HL-60/S4 treated with retinoic acid at 250 ng/mL for 4 days and 3 days (cell line): ENCODE measurements around the gene CARTPT.

Experiments used
- in situ Hi-C: fragments of 300-500 bp; cut with MboI; formaldehyde crosslinking; loops from 2 replicates; pipeline ENCODE4 v1.7.0; 2022; ENCODE audit warnings: low sequenced_read_pairs

The CARTPT gene

DNA sequence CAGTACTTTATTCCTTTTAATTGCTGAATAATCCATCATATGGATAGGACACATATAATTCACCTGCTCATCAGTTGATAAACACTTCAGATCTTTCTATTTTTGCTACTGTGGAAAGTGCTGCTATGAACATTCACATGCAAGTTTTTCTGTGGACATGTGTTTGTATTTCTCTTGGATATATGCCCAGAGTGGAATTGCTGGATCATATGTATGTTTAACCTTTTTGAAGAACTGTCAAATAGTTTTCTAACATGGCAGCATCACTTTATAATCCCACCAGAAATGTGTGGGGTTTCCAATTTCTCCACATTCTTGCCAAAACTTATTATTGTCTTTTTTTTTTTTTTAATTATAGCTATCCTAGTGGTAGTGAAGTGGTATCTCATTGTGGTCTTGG is 15.1 kb downstream of the CARTPT start:
- in situ Hi-C loops = loop anchor here (25.0 kb wide), 1 partner anchor 97 kb away; no protein-coding TSS in a partner anchor

DNA sequence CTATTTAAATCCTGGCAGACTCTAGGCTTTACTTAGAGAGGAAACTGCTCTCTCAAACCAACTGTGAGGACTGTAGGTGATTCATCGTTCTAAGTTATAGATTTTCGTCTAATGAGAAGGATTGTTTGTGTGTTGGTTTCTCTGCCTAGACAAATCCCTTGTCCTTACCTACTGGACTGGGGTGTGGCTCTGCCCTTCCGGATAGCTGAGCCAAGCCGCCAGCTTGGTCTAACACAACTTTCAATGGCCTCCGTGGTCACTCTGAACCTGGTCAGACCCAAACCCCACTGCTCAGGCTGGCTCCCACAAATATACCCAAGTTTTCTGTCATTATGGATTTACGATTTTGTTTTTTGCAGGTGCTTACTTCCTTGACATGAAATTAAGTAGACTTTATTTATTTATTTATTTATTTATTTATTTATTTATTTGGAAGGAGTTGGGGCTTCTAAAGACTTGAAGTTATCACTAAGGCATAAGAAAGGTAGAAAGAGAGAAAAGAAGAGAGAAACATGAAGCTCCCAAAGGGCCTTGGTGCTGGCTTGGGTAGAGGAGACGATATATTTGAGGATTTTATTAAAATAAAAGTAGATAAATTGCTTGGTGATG is 19.0 kb downstream of the CARTPT start:
- in situ Hi-C loops = loop anchor here (25.0 kb wide), 1 partner anchor 101 kb away; no protein-coding TSS in a partner anchor

GRCh38 chr5:71738662-71739361 is 19.7 kb downstream of the CARTPT start:
- in situ Hi-C loops = loop anchor here (25.0 kb wide), 1 partner anchor 102 kb away; no protein-coding TSS in a partner anchor

- in situ Hi-C loops = loop anchor here (25.0 kb wide), 1 partner anchor 103 kb away; no protein-coding TSS in a partner anchor
Observed at GRCh38 chr5:71740015-71740753, 21.1 kb downstream of the CARTPT start.

GRCh38 chr5:71743155-71743554 is 24.1 kb downstream of the CARTPT start:
- in situ Hi-C loops = loop anchor here (25.0 kb wide), 1 partner anchor 106 kb away; no protein-coding TSS in a partner anchor

DNA sequence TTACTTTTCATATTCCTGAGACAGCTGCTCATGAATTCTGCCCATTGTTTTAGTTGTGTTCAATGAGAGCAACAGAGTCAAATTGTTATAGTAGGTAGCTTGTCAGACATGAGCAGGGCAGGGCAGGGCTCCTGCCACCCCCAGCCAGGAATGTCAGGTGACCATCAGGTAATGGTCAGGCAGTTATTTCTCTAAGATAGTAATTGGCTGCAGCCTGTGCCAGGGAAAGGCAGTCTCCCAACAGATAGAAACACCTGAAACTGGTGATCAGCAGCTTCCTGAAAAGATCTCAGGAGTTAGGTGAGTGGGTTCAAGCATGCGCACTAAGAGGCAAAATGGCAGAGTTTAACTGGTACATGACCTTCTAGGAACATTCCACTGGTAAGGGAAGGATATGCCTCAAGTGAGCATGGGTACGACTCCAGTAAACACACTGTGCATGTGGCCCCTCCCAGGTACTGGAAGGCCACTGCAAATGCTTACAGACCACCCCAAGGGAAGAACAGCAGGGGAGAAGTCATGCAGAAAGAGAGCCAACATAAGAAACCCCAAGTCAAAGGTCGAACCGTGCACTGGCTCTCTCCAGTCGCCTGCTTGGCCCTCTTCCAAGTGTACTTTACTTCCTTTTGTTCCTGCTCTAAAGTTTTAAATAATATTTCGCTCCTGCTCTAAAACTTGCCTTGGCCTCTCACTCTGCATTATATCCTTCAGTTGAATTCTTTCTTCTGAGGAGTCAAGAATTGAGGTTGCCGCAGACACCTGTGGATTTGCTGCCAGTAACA is 25.1 kb downstream of the CARTPT start:
- in situ Hi-C loops = loop anchor here (25.0 kb wide), 1 partner anchor 107 kb away; no protein-coding TSS in a partner anchor

GRCh38 chr5:71747182-71747581 is 28.1 kb downstream of the CARTPT start:
- in situ Hi-C loops = loop anchor here (25.0 kb wide), 1 partner anchor 110 kb away; no protein-coding TSS in a partner anchor

DNA sequence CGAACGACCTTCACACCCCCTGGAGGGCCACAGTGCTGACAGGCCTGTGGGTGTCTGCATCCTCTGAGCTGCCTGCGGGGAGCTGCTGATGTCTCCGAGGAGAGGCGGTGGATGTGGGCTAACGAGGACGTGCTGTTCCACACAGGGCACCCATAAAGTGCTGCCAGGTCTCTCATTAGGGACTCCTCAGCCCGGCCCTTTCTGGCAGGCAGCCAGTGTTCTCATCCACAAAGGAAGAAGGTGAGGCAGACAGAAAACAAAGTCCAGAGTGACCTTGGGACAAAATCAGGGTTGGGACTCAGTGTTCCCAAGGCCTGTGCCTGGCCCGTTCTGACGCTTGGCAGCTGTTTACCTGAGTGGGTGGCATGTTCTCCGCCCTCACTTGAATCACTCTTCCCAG is 29.3 kb downstream of the CARTPT start:
- in situ Hi-C loops = loop anchor here (25.0 kb wide), 1 partner anchor 111 kb away; no protein-coding TSS in a partner anchor

DNA sequence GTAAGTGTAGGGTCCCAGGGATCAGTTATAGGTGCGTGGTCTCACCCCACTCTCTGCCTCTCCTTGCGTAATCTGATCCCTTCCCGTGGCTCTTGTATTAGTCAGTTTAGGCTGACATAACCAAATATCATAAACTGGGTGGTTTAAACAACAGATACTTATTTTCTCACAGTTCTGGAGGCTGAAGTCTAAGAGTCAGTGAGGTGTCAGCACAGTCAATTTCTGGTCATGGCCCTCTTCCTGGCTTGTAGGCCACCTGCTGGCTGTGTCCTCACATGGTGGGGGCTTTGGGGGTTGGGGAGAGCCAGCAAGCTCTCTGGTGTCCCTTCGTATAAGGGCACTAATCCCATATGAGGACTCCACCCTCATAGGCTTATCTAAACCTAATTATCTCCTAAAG is 32.3 kb downstream of the CARTPT start:
- in situ Hi-C loops = no loop called here

GRCh38 chr5:71752441-71753190 is 33.5 kb downstream of the CARTPT start:
- in situ Hi-C loops = no loop called here

DNA sequence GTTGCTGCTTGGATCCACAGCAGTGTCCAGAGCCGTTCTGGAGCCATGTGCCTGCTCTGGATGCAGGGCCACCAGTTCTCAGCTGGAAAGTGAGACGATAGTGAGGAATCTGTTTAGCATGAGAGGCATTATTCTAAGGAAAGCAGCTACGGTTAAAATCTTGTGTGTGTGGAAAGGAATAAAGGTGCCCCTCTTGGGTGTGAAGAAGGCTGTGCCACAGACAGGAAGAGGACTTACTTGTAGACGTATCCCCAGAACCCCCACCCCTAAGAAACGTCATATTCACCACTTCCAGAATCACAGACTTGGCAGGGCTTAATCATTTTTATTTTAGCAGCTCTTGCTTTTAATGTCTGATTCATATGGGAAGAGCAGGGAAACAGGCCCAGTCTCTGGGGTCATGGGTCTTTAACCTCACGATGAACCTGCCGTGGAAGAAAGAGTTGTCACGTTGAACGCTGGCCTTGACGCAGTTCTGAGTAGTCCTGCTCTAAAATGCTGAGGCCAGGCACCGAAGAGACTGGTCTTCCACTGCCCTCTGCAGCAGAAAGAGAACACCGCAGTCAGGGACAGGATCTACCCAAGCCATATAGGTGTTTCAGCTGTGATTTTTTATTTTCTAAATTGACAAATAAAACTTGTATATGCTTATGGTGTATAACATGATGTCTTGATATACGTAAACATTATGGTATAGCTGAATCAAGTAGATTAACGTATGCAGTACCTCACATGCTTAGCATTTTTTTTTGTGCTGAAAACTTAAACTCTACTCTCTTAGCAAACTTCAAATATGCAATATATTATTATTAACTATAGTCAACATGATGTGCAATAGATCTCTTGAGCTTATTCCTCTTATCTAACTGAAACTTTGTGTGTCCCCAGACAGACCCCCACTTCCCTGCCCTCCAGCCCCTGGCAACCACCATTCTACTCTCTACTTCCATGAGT is 38.8 kb downstream of the CARTPT start:
- in situ Hi-C loops = no loop called here

- in situ Hi-C loops = no loop called here
Observed at GRCh38 chr5:71762826-71763225, 43.8 kb downstream of the CARTPT start.

GRCh38 chr5:71767661-71768060 is 48.6 kb downstream of the CARTPT start:
- in situ Hi-C loops = no loop called here

DNA sequence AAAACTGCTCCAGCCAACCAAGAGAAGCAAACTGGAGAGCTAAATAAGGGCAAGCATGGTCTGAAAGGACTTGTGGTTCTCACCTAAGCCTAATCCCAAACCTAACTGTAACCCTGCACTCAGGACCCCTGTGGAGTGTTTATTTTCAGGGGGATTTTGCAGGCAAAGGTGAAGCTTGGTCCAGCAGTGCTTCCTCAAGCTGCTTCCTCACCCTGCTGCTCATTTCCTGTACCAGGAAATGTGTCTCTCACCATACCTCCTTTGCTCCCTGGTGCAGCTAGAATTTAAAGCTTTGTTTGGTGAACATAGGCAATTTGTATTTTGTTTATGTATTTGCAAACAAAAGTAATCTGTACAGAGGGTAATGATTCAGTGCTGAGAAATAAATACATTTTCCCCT is 50.2 kb downstream of the CARTPT start:
- in situ Hi-C loops = no loop called here

DNA sequence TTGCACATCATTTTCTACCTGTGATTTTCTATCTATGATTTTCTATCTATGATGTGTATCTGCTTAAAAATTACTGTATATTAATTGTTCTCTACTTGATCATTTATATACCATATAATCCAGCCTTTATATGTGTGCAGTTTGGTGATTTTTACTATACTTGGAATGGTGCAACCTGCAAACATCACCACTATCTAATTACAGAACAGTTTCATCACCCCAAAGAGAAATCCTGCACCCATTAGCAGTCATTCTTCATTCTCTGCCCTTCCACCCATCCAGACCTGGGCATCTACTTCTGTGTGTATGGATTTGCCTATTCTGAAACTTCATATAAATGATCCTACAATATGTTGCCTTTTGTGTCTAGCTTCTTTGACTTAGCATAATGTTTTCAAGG is 51.3 kb downstream of the CARTPT start:
- in situ Hi-C loops = no loop called here
